B cell (primary cell): ENCODE data around the gene SLC26A8. TPM values are rescaled to one million over a fixed set of nuclear protein-coding genes. Genes with fewer than 3 reads are reported as not detected.

Experiments
- ATAC-seq: fragments of 200-7000 bp; cut with Tn5 transposase; one replicate; pipeline ENCODE4 v1.10.0; 2021; ENCODE audit warnings: low read depth, mild to moderate bottlenecking, moderate number of reproducible peaks, moderate library complexity
- CTCF ChIA-PET: fragments of 350-600 bp; sonication (Branson Sonifier 250); formaldehyde crosslinking; loops from one replicate; lab custom pipeline; 2021; ENCODE audit warnings: antibody characterized with exemption, inconsistent platforms; lab: Charles Lee
- POLR2A ChIA-PET: fragments of 350-600 bp; sonication (Branson Sonifier 250); formaldehyde crosslinking; loops from one replicate; lab custom pipeline; 2021; ENCODE audit warnings: antibody characterized with exemption; lab: Charles Lee
- DNase-seq: peaks from one replicate; pipeline ENCODE4 v3.0.0; 2013
- H2AFZ ChIP-seq: 2 replicates; pipeline ENCODE4 v1.6.1; 2012; ENCODE audit warnings: mild to moderate bottlenecking, low read depth, low read length; ENCODE audit not compliant: insufficient read depth, poor library complexity, severe bottlenecking
- H3K27ac ChIP-seq, 2 donors: 1 replicate in 1 of 2; 2 replicates in 1 of 2; pipeline ENCODE4 v1.5.1; 2012 to 2013; ENCODE audit warnings: low read length in 2 of 2, mild to moderate bottlenecking in 2 of 2, moderate library complexity in 1 of 2
- H3K27me3 ChIP-seq, 4 experiments: fragments of 200-600 bp in 1 of 4; sonication (generic) in 1 of 4; replicated peaks in 1 of 4; 1 replicate in 2 of 4; 2 replicates in 2 of 4; pipeline versions ENCODE4 v1.6.1 to v1.7.0; 2013 to 2016; ENCODE audit warnings: low read length in 3 of 4, mild to moderate bottlenecking in 2 of 4, mixed read lengths in 1 of 4, moderate library complexity in 1 of 4; ENCODE audit not compliant: insufficient read depth in 4 of 4, control insufficient read depth in 3 of 4; ENCODE audit errors: control extremely low read depth in 1 of 4
- H3K36me3 ChIP-seq, 2 experiments: replicated peaks in 1 of 2; 1 replicate in 1 of 2; 2 replicates in 1 of 2; pipeline versions ENCODE4 v1.6.1 to v1.7.1; 2013; ENCODE audit warnings: low read length in 1 of 2; ENCODE audit not compliant: insufficient read depth in 2 of 2, control insufficient read depth in 1 of 2; ENCODE audit errors: control extremely low read depth in 1 of 2, extremely low read depth in 1 of 2
- H3K4me1 ChIP-seq, 2 donors: fragments of 200-600 bp in 1 of 2; sonication (generic) in 1 of 2; 1 replicate in 1 of 2; 2 replicates in 1 of 2; pipeline versions ENCODE4 v1.5.1 to v1.6.1; 2013 to 2017; ENCODE audit warnings: low read length in 2 of 2; ENCODE audit not compliant: control insufficient read depth in 2 of 2, insufficient read depth in 2 of 2
- H3K4me2 ChIP-seq: replicated peaks from 2 replicates; pipeline ENCODE3; 2012; ENCODE audit warnings: mild to moderate bottlenecking, low read depth, low read length; ENCODE audit not compliant: poor library complexity, severe bottlenecking
- H3K4me3 ChIP-seq, 5 experiments: fragments of 200-600 bp in 1 of 5; sonication (generic) in 1 of 5; 1 replicate in 3 of 5; 2 replicates in 2 of 5; pipeline versions ENCODE4 v1.5.1 to v1.7.0; 2011 to 2016; ENCODE audit warnings: low read length in 4 of 5, mild to moderate bottlenecking in 4 of 5, low read depth in 2 of 5, control low read depth in 1 of 5, moderate library complexity in 1 of 5; ENCODE audit not compliant: insufficient read depth in 1 of 5; ENCODE audit errors: control extremely low read depth in 1 of 5, extremely low read depth in 1 of 5
- H3K79me2 ChIP-seq: fragments of 200-600 bp; sonication (generic); one replicate; pipeline ENCODE4 v1.6.0; 2016; ENCODE audit warnings: low read length; ENCODE audit not compliant: control insufficient read depth, insufficient read depth
- H3K9ac ChIP-seq: fragments of 200-600 bp; sonication (generic); 2 replicates; pipeline ENCODE4 v1.6.1; 2017; ENCODE audit warnings: mild to moderate bottlenecking, low read length, moderate library complexity
- H3K9me3 ChIP-seq, 3 donors: one replicate each; pipeline versions ENCODE4 v1.6.1 to v1.7.1; 2013; ENCODE audit warnings: low read length in 2 of 3; ENCODE audit not compliant: control insufficient read depth in 2 of 3, insufficient read depth in 1 of 3; ENCODE audit errors: control extremely low read depth in 1 of 3
- H4K20me1 ChIP-seq: 2 replicates; pipeline ENCODE4 v1.6.0; 2012; ENCODE audit warnings: mild to moderate bottlenecking, low read length; ENCODE audit not compliant: insufficient read depth, control insufficient read depth, poor library complexity, severe bottlenecking
- H3K27ac Mint-ChIP-seq: one replicate; pipeline ENCODE4 v1.8.0; 2021; ENCODE audit warnings: mixed read lengths
- H3K27me3 Mint-ChIP-seq: one replicate; pipeline ENCODE4 v1.8.0; 2021; ENCODE audit warnings: mixed read lengths
- H3K4me1 Mint-ChIP-seq: one replicate; pipeline ENCODE4 v1.8.0; 2021; ENCODE audit warnings: mixed read lengths
- H3K4me3 Mint-ChIP-seq: one replicate; pipeline ENCODE4 v1.8.0; 2021; ENCODE audit warnings: mixed read lengths
- H3K9me3 Mint-ChIP-seq: one replicate; pipeline ENCODE4 v1.8.0; 2022; ENCODE audit warnings: mixed read lengths; ENCODE audit not compliant: insufficient read depth
- EZH2 ChIP-seq: IDR thresholded peaks from 2 replicates; pipeline ENCODE4 v1.6.1; 2012; ENCODE audit warnings: borderline replicate concordance, low read depth, mild to moderate bottlenecking, moderate library complexity, low read length; ENCODE audit not compliant: insufficient read depth, poor library complexity, severe bottlenecking
- WGBS: methylation state at CpG from one replicate; pipeline ENCODE4 v1.1.5; 2013; ENCODE audit warnings: missing lambda C conversion rate; ENCODE audit not compliant: insufficient coverage; 5-methylcytosine and 5-hydroxymethylcytosine counted together
- intact Hi-C: fragments of 100-400 bp; cut with micrococcal nuclease; formaldehyde crosslinking; loops from one replicate; pipeline ENCODE4 v1.10.0; 2022
- polyA plus RNA-seq: library from polyadenylated mRNA; depleted of rRNA; stranded (reverse); fragments of >200 nt; gene quantifications from 2 replicates; pipeline ENCODE4 v1.2.3, GENCODE V29; 2012
- total RNA-seq, 2 donors: library from RNA; stranded (reverse); fragments of 120-200 nt in 1 of 2; gene quantifications; 1 replicate in 1 of 2; 2 replicates in 1 of 2; pipeline versions ENCODE4 v1.2.3 to v1.2.4, GENCODE V29; 2013 to 2022
- TF ChIP-seq, protein P1 (sequence below): fragments of 200-600 bp; IDR thresholded peaks from one replicate; pipeline ENCODE4 v1.8.0; 2022; ENCODE audit warnings: antibody characterized with exemption, mild to moderate bottlenecking

Gene SLC26A8
- total and polyA plus RNA-seq, 2 donors (not counting 1 experiment from before 2014, with no cell fraction given), result 0.01 TPM; not detected in 1

DNA sequence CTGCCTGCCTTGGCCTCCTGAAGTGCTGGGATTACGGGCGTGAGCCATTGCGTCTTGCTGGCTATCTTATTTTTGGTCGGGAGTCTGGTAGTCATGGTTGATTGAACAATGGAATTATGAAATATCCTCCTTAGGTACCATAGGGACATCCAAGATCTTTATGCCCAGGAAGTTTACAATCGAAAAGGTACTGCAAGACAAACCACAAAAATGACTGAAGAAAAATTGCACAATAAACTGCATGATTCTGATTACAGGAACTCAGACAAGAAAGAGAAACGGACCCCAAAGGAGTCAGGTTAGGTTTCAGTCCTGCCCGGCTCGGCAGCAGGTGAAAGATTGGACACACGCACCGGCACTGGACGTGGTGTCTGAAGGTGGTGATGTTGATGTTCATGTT lies 5.3 kb downstream of the SLC26A8 start:
- DNase-seq (no peak), ATAC-seq (no peak)
- peaks cover 19% of the 10 kb centered on the region for H3K27me3 Mint-ChIP-seq
- intact Hi-C loops, result no loop called here
- Histone ChIP-seq H2AFZ (no peak overlapping the region), H3K4me2 (no peak overlapping the region), H3K27me3 (peaks cover 0 to 6% (median 6%) of the 10 kb centered on the region in 4 experiments), H3K9me3 (no peaks in the 10 kb centered on the region), H3K4me1 (peaks cover 2 to 5% of the 10 kb centered on the region in 2 donors), H3K9ac (no peak overlapping the region), H3K27ac (no peak overlapping the region), H3K79me2 (no peaks in the 10 kb centered on the region), H3K36me3 (no peaks in the 10 kb centered on the region), H3K4me3 (no peak overlapping the region), H4K20me1 (no peaks in the 10 kb centered on the region)
- TF ChIP-seq EZH2, result no peak
- TF ChIP-seq, protein P1, sequence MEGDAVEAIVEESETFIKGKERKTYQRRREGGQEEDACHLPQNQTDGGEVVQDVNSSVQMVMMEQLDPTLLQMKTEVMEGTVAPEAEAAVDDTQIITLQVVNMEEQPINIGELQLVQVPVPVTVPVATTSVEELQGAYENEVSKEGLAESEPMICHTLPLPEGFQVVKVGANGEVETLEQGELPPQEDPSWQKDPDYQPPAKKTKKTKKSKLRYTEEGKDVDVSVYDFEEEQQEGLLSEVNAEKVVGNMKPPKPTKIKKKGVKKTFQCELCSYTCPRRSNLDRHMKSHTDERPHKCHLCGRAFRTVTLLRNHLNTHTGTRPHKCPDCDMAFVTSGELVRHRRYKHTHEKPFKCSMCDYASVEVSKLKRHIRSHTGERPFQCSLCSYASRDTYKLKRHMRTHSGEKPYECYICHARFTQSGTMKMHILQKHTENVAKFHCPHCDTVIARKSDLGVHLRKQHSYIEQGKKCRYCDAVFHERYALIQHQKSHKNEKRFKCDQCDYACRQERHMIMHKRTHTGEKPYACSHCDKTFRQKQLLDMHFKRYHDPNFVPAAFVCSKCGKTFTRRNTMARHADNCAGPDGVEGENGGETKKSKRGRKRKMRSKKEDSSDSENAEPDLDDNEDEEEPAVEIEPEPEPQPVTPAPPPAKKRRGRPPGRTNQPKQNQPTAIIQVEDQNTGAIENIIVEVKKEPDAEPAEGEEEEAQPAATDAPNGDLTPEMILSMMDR, result no peak
- no peaks in the 10 kb centered on the region for H3K9me3 Mint-ChIP-seq
- ChIA-PET POLR2A (no interaction called here), CTCF (no interaction called here)
- WGBS, result 94% methylated on average over 8 of the region's 11 CpGs
- peaks cover 5% of the 10 kb centered on the region for H3K4me1 Mint-ChIP-seq
- H3K27ac Mint-ChIP-seq, result no peak overlapping the region
- no peak overlapping the region for H3K4me3 Mint-ChIP-seq

DNA sequence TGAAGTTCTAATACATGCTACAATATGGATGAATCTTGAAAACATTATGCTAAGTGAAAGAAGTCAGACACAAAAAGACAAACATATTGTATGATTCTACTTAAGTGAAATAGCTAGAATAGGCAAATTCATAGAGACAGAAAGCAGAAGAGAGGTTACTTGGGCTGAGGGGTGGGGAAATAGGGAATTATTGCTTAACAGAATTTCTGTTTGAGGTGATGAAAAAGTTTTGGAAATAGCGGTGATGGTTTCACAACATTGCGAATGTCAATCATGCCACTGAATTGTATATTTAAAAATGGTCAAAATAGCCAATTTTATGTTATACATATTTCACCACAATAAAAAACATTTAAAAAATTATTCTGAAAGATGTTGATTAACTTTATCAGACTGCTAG lies 6.1 kb downstream of the SLC26A8 start:
- ATAC-seq, result no peak
- no CpG with 5 or more reads among the region's 2 CpGs for WGBS

More for the DNA sequence above, 6.1 kb downstream of the SLC26A8 start:
- Mint-ChIP-seq H3K4me1 (no peaks in the 10 kb centered on the region), H3K4me3 (no peak overlapping the region), H3K27me3 (peaks cover 14% of the 10 kb centered on the region), H3K27ac (no peak overlapping the region), H3K9me3 (no peaks in the 10 kb centered on the region)
- H3K9me3 ChIP-seq, result no peaks in the 10 kb centered on the region
- no peak overlapping the region for H3K9ac ChIP-seq
- H4K20me1 ChIP-seq, result no peaks in the 10 kb centered on the region
- H3K27me3 ChIP-seq, result peaks cover 0 to 4% (median 0%) of the 10 kb centered on the region in 4 experiments
- DNase-seq, result no peak
- H3K4me2 ChIP-seq, result no peak overlapping the region
- no peaks in the 10 kb centered on the region for H3K4me1 ChIP-seq
- ChIA-PET CTCF (no interaction called here), POLR2A (interaction anchor here (0.7 kb wide), 1 partner anchor 121 kb away, joined by 3 read pairs; no protein-coding TSS in a partner anchor)
- no peaks in the 10 kb centered on the region for H3K79me2 ChIP-seq
- H2AFZ ChIP-seq, result no peak overlapping the region
- H3K4me3 ChIP-seq, result no peak overlapping the region
- no peaks in the 10 kb centered on the region for H3K36me3 ChIP-seq
- no peak for TF ChIP-seq EZH2
- TF ChIP-seq, protein P1, result no peak
- H3K27ac ChIP-seq, result no peak overlapping the region
- intact Hi-C loops, result no loop called here
